Measurements from ENCODE around the gene PILRA. TPM values are rescaled to one million over a fixed set of nuclear protein-coding genes. Genes with fewer than 3 reads are reported as not detected.
A peak's percentile ranks its signal among the peaks of the same experiment; 100 is the strongest.

Gene PILRA
- polyA plus RNA-seq, 1 of the 3 experiments (the other 2 are of a cell fraction) = 0.89 TPM

DNA sequence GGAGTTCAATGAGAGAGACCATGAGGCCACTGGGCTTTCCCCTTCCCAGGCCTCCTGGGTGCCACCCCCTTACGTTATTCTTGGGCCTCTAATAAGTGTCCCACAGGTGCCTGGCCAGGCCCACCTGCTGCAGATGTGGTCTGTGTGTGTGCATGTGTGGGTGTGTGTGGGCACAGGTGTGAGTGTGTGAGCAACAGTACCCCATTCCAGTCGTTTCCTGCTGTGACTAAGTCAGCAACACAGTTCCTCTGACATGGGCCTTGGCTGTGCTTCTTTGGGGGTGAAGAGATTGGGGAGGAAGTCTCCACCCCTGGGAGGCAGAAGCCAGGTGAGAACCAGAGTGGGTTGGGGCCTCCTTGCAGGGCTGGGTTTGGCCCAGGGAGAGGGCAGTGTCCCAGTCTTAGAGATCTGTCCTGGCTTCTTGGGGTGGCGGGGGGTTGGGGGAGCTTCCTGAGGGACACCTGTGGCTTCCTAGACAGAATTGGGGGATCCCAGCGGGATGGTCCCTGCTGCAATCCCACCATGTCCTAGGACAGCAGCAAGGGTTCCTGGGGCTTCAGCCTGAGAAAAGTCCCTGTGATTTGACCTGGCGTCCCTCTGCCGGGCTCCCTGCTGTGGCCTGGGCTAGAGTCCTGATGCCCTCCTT lies 19.5 kb upstream of the PILRA start (continued):
- TF ChIP-seq GATA2 (CRISPR knock-in tag; IDR thresholded peaks at IDR 0.05) (no peak), TCF12 (IDR thresholded peaks at IDR 0.05) (no peak), RFX5 (IDR thresholded peaks at IDR 0.05; ENCODE audit: low read length) (no peak), NRF1 (IDR thresholded peaks at IDR 0.05; ENCODE audit: low read depth, low read length) (no peak), TAF1 (IDR thresholded peaks at IDR 0.05; ENCODE audit: borderline replicate concordance, low read depth, low read length) (no peak), EP300 (IDR thresholded peaks at IDR 0.05; ENCODE audit: borderline replicate concordance in 1 of 2, low read depth in 1 of 2, low read length in 1 of 2) (no peak), RCOR1 (IDR thresholded peaks at IDR 0.05; ENCODE audit: low read length) (no peak), YY1 (IDR thresholded peaks at IDR 0.05; ENCODE audit: low read depth) (no peak)
- TF ChIP-seq, protein P1, sequence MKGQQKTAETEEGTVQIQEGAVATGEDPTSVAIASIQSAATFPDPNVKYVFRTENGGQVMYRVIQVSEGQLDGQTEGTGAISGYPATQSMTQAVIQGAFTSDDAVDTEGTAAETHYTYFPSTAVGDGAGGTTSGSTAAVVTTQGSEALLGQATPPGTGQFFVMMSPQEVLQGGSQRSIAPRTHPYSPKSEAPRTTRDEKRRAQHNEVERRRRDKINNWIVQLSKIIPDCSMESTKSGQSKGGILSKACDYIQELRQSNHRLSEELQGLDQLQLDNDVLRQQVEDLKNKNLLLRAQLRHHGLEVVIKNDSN (IDR thresholded peaks at IDR 0.05; ENCODE audit: borderline replicate concordance, low read depth) = no peak

DNA sequence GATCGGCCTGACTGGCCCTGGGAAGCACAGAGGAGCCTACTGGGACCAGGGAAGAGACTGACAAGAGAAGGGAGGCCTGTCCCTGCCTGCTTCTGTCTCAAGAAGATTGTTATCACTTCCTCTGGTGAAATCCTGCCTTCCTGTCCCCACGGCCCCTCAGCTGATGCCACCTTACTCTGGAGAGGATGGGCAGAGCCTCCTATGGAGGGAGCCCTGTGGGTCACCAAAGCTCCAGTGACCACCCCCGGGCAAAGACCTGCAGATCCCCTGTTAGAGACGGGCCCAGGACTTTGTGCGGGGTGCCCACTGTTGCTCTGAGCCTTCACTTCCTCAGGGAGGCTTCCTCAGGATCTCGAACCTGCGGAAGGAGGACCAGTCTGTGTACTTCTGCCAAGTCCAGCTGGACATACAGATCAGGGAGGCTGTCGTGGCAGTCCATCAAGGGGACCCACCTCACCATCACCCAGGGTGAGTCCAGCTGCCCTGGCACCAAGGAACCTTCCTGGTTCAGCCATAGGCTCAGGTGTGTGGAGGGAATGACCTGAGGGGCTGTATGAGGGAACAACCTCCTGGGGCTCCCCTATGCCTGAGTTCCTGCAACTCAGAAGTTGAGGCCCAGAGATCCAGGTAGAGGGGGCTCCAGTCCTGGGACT lies 16.7 kb upstream of the PILRA start:
- H3K4me3 ChIP-seq (ENCODE audit: low read depth in 2 of 2, low read length in 1 of 2) = no peak overlapping the region
- H3K36me3 ChIP-seq (replicated peaks in 1 of 2; ENCODE audit: control insufficient read depth in 1 of 2, insufficient read depth in 2 of 2, low read length in 1 of 2) = peaks cover 62 to 71% of the 10 kb centered on the region in 2 experiments
- H3K9me2 ChIP-seq = no peaks in the 10 kb centered on the region
- no peak overlapping the region for H2AFZ ChIP-seq (ENCODE audit: low read depth)
- POLR2A ChIA-PET = no interaction called here
- CTCF ChIA-PET = interaction anchor here (2.4 to 2.5 kb wide), 2 partner anchors 12 to 51 kb away, joined by 9 read pairs; no protein-coding TSS in a partner anchor
- no peak overlapping the region for H3K27ac ChIP-seq (ENCODE audit: low read depth in 2 of 2, low read length in 1 of 2)
- no peaks in the 10 kb centered on the region for H3K9me3 ChIP-seq
- H3K4me1 ChIP-seq (ENCODE audit: control insufficient read depth in 1 of 2, insufficient read depth in 2 of 2, low read depth in 1 of 2, low read length in 1 of 2) = no peaks in the 10 kb centered on the region
- DNase-seq = peak; percentile 26
- no peak overlapping the region for H3K4me2 ChIP-seq
- peaks cover 5% of the 10 kb centered on the region for H3F3A ChIP-seq (replicated peaks; ENCODE audit: insufficient read depth)
- H3K27me3 ChIP-seq (ENCODE audit: insufficient read depth) = no peaks in the 10 kb centered on the region
- no peak for TF ChIP-seq RAD21 (IDR thresholded peaks at IDR 0.05; ENCODE audit: low read length)
- no peak for TF ChIP-seq ELF1 (IDR thresholded peaks at IDR 0.05)
- TF ChIP-seq, protein P2, sequence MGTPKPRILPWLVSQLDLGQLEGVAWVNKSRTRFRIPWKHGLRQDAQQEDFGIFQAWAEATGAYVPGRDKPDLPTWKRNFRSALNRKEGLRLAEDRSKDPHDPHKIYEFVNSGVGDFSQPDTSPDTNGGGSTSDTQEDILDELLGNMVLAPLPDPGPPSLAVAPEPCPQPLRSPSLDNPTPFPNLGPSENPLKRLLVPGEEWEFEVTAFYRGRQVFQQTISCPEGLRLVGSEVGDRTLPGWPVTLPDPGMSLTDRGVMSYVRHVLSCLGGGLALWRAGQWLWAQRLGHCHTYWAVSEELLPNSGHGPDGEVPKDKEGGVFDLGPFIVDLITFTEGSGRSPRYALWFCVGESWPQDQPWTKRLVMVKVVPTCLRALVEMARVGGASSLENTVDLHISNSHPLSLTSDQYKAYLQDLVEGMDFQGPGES (IDR thresholded peaks at IDR 0.05; ENCODE audit: low read depth, low read length) = no peak
- TF ChIP-seq, protein P3, sequence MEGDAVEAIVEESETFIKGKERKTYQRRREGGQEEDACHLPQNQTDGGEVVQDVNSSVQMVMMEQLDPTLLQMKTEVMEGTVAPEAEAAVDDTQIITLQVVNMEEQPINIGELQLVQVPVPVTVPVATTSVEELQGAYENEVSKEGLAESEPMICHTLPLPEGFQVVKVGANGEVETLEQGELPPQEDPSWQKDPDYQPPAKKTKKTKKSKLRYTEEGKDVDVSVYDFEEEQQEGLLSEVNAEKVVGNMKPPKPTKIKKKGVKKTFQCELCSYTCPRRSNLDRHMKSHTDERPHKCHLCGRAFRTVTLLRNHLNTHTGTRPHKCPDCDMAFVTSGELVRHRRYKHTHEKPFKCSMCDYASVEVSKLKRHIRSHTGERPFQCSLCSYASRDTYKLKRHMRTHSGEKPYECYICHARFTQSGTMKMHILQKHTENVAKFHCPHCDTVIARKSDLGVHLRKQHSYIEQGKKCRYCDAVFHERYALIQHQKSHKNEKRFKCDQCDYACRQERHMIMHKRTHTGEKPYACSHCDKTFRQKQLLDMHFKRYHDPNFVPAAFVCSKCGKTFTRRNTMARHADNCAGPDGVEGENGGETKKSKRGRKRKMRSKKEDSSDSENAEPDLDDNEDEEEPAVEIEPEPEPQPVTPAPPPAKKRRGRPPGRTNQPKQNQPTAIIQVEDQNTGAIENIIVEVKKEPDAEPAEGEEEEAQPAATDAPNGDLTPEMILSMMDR (IDR thresholded peaks at IDR 0.05) = no peak
- no peak for TF ChIP-seq NFIC (IDR thresholded peaks at IDR 0.05; ENCODE audit: borderline replicate concordance)
- TF ChIP-seq, protein P4, sequence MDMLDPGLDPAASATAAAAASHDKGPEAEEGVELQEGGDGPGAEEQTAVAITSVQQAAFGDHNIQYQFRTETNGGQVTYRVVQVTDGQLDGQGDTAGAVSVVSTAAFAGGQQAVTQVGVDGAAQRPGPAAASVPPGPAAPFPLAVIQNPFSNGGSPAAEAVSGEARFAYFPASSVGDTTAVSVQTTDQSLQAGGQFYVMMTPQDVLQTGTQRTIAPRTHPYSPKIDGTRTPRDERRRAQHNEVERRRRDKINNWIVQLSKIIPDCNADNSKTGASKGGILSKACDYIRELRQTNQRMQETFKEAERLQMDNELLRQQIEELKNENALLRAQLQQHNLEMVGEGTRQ (IDR thresholded peaks at IDR 0.05; ENCODE audit: borderline replicate concordance, low read depth, low read length) = no peak
- TF ChIP-seq TEAD4 (IDR thresholded peaks at IDR 0.05; ENCODE audit: borderline replicate concordance, insufficient read depth) = no peak
- TF ChIP-seq, protein P5, sequence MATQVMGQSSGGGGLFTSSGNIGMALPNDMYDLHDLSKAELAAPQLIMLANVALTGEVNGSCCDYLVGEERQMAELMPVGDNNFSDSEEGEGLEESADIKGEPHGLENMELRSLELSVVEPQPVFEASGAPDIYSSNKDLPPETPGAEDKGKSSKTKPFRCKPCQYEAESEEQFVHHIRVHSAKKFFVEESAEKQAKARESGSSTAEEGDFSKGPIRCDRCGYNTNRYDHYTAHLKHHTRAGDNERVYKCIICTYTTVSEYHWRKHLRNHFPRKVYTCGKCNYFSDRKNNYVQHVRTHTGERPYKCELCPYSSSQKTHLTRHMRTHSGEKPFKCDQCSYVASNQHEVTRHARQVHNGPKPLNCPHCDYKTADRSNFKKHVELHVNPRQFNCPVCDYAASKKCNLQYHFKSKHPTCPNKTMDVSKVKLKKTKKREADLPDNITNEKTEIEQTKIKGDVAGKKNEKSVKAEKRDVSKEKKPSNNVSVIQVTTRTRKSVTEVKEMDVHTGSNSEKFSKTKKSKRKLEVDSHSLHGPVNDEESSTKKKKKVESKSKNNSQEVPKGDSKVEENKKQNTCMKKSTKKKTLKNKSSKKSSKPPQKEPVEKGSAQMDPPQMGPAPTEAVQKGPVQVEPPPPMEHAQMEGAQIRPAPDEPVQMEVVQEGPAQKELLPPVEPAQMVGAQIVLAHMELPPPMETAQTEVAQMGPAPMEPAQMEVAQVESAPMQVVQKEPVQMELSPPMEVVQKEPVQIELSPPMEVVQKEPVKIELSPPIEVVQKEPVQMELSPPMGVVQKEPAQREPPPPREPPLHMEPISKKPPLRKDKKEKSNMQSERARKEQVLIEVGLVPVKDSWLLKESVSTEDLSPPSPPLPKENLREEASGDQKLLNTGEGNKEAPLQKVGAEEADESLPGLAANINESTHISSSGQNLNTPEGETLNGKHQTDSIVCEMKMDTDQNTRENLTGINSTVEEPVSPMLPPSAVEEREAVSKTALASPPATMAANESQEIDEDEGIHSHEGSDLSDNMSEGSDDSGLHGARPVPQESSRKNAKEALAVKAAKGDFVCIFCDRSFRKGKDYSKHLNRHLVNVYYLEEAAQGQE (IDR thresholded peaks at IDR 0.05; ENCODE audit: low read depth, low read length) = no peak
- TF ChIP-seq, protein P1 (IDR thresholded peaks at IDR 0.05; ENCODE audit: borderline replicate concordance, low read depth) = no peak
- no peak for TF ChIP-seq FOXM1 (IDR thresholded peaks at IDR 0.05; ENCODE audit: low read depth)
- TF ChIP-seq RCOR1 (IDR thresholded peaks at IDR 0.05; ENCODE audit: low read length) = no peak
- WGBS (ENCODE audit: low lambda C conversion rate) = 79% methylated on average over 7 of the region's 8 CpGs
- no peak overlapping the region for H3K9ac ChIP-seq
- H4K20me1 ChIP-seq (ENCODE audit: insufficient read depth) = no peaks in the 10 kb centered on the region
- no peaks in the 10 kb centered on the region for H3K79me2 ChIP-seq (ENCODE audit: insufficient read depth)

Measured in SK-N-SH (cell line).